ENCODE data around the gene DOCK11. TPM values are rescaled to one million over a fixed set of nuclear protein-coding genes. Genes with fewer than 3 reads are reported as not detected.

DOCK11 gene
- total and polyA plus RNA-seq, 2 experiments from 2014 or later = 7.6 to 8.3 TPM

DNA sequence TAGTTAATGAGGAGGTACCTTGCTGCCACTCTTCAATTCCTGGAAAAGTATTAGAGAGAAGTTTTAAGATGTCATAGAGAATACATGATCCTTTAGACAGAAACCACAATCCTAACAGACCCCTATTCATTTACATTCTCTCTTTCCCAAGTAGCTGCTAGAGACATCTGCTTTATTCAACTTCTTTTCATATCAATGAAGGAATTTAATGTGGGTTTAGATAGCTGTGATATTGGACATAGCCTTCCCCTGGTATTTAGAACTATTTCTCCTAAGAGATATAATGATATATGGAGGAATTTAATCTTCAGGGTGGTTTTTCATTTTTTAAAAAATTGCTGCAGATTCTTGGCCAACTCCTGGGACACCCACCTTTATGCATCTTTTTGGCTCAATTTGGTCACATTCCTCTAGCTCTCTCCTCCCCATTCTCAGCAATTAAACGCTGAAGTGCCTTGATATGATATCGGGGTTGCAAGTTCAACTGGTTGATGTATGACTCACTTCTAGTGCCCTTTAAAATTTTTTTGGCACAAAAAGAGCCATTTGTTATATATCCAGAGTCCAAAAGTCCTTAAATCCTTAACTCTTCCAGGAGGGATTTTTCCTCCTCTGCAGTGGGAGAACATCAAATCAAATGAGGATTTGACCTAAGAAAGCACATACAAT is 57.6 kb downstream of the DOCK11 start:
- no peak for DNase-seq (ENCODE audit: low spot score)
- 65% methylated on average over 2 of the region's 2 CpGs for WGBS (ENCODE audit: low lambda C conversion rate, missing lambda C conversion rate)
- H3K9me3 ChIP-seq (ENCODE audit: low read depth) = no peaks in the 10 kb centered on the region
- no peaks in the 10 kb centered on the region for H3K27me3 ChIP-seq
- no peaks in the 10 kb centered on the region for H3K36me3 ChIP-seq (replicated peaks; ENCODE audit: insufficient read depth, low read depth)
- no peak overlapping the region for H2AFZ ChIP-seq
- TF ChIP-seq EZH2 (IDR thresholded peaks at IDR 0.05; ENCODE audit: borderline replicate concordance) (no peak), EZH2phosphoT487 (IDR thresholded peaks at IDR 0.05; ENCODE audit: low read depth, severe bottlenecking, unreplicated experiment) (no peak)
- TF ChIP-seq, protein P1, sequence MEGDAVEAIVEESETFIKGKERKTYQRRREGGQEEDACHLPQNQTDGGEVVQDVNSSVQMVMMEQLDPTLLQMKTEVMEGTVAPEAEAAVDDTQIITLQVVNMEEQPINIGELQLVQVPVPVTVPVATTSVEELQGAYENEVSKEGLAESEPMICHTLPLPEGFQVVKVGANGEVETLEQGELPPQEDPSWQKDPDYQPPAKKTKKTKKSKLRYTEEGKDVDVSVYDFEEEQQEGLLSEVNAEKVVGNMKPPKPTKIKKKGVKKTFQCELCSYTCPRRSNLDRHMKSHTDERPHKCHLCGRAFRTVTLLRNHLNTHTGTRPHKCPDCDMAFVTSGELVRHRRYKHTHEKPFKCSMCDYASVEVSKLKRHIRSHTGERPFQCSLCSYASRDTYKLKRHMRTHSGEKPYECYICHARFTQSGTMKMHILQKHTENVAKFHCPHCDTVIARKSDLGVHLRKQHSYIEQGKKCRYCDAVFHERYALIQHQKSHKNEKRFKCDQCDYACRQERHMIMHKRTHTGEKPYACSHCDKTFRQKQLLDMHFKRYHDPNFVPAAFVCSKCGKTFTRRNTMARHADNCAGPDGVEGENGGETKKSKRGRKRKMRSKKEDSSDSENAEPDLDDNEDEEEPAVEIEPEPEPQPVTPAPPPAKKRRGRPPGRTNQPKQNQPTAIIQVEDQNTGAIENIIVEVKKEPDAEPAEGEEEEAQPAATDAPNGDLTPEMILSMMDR (IDR thresholded peaks at IDR 0.05; ENCODE audit: poor library complexity) = no peak
- H3K4me2 ChIP-seq = no peak overlapping the region
- H3K4me3 ChIP-seq = no peak overlapping the region
- H4K20me1 ChIP-seq (ENCODE audit: insufficient read depth, poor library complexity, severe bottlenecking) = no peaks in the 10 kb centered on the region
- no peaks in the 10 kb centered on the region for H3K79me2 ChIP-seq
- H3K27ac ChIP-seq = no peak overlapping the region
- no peaks in the 10 kb centered on the region for H3K4me1 ChIP-seq (ENCODE audit: insufficient read depth)
- no peaks in the 10 kb centered on the region for H3K9me2 ChIP-seq (replicated peaks; ENCODE audit: insufficient read depth)

DNA sequence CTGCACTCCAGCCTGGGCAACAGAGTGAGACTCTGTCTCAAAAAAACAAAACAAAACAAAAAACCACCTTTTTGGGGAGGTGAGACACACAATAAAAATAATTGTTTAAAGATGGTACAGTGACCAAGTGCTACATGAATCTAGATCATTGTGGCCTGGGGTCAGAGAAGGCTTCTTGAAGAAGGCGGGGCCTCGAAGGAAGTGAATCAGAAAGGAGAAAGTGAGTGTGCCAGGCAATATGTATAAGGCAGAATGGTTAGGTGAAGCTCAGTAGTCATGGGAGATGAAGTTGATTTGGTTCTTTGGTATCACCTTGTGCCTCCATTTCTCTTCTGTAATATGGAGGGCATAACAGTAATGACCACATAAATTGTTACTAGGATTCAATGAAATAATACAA is 58.9 kb downstream of the DOCK11 start:
- WGBS (ENCODE audit: low lambda C conversion rate, missing lambda C conversion rate) = 77% methylated on average over 2 of the region's 2 CpGs
- Histone ChIP-seq H2AFZ (no peak overlapping the region), H3K9me3 (ENCODE audit: low read depth) (no peaks in the 10 kb centered on the region)

DNA sequence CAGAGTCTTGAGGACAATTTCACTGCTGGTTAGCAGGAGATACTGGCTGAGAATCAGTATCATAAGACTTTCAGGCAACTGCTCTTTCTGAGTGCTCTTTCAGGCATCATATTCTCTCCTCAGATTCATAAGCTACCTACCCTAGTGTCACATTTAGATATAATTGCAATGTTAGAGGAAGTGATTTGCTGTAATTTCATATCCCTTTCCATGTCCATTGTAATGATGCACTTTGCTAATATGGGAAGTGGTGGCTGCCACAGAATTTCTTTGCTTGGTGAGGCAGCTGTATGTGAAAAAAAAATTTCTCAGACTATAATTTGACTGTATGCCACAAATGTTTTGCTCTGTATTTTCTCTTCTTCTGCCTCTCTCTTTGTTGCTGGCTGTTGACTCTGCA is 63.3 kb downstream of the DOCK11 start:
- Histone ChIP-seq H3K9me3 (ENCODE audit: low read depth) (no peaks in the 10 kb centered on the region), H3K4me2 (no peak overlapping the region), H3K4me1 (ENCODE audit: insufficient read depth) (no peaks in the 10 kb centered on the region), H2AFZ (no peak overlapping the region), H3K27me3 (no peaks in the 10 kb centered on the region), H3K27ac (no peak overlapping the region), H3K9me2 (replicated peaks; ENCODE audit: insufficient read depth) (no peaks in the 10 kb centered on the region), H3K4me3 (no peak overlapping the region), H3K79me2 (no peaks in the 10 kb centered on the region), H3K36me3 (replicated peaks; ENCODE audit: insufficient read depth, low read depth) (no peaks in the 10 kb centered on the region), H4K20me1 (ENCODE audit: insufficient read depth, poor library complexity, severe bottlenecking) (no peaks in the 10 kb centered on the region)
- DNase-seq (ENCODE audit: low spot score) = no peak
- TF ChIP-seq EZH2phosphoT487 (IDR thresholded peaks at IDR 0.05; ENCODE audit: low read depth, severe bottlenecking, unreplicated experiment) (no peak), EZH2 (IDR thresholded peaks at IDR 0.05; ENCODE audit: borderline replicate concordance) (no peak)
- TF ChIP-seq, protein P1 (IDR thresholded peaks at IDR 0.05; ENCODE audit: poor library complexity) = no peak

More for the DNA sequence above, 58.9 kb downstream of the DOCK11 start:
- H3K9me2 ChIP-seq (replicated peaks; ENCODE audit: insufficient read depth) = no peaks in the 10 kb centered on the region
- no peak overlapping the region for H3K4me3 ChIP-seq
- no peaks in the 10 kb centered on the region for H3K79me2 ChIP-seq
- no peaks in the 10 kb centered on the region for H3K27me3 ChIP-seq
- TF ChIP-seq EZH2 (IDR thresholded peaks at IDR 0.05; ENCODE audit: borderline replicate concordance) (no peak), EZH2phosphoT487 (IDR thresholded peaks at IDR 0.05; ENCODE audit: low read depth, severe bottlenecking, unreplicated experiment) (no peak)
- TF ChIP-seq, protein P1 (IDR thresholded peaks at IDR 0.05; ENCODE audit: poor library complexity) = no peak
- H3K27ac ChIP-seq = no peak overlapping the region
- no peak for DNase-seq (ENCODE audit: low spot score)
- no peaks in the 10 kb centered on the region for H3K4me1 ChIP-seq (ENCODE audit: insufficient read depth)
- no peak overlapping the region for H3K4me2 ChIP-seq
- H4K20me1 ChIP-seq (ENCODE audit: insufficient read depth, poor library complexity, severe bottlenecking) = no peaks in the 10 kb centered on the region
- H3K36me3 ChIP-seq (replicated peaks; ENCODE audit: insufficient read depth, low read depth) = no peaks in the 10 kb centered on the region

All from hepatocyte (in vitro differentiated cells).